HFF-Myc (cell line): ENCODE measurements around the gene APOD.
"Not testable (repeated sequence)": the region's sequence is repeated elsewhere in the genome, so short reads cannot be mapped to it uniquely, and the experiment has no call there.

Experiments
- DNase-seq: peaks from one replicate; pipeline ENCODE4 v3.0.0-alpha.2; 2011; ENCODE audit warnings: low read depth; ENCODE audit errors: extremely low read depth
- H3K4me3 ChIP-seq: replicated peaks from 2 replicates; pipeline ENCODE4 v1.5.1; 2011; ENCODE audit warnings: low read depth, mild to moderate bottlenecking, control low read depth, low read length
- TF ChIP-seq, protein P1 (sequence below): IDR thresholded peaks from 2 replicates; pipeline ENCODE4 v1.5.1; 2012; ENCODE audit warnings: mild to moderate bottlenecking, low read depth, low read length, control low read depth; ENCODE audit errors: missing control alignments

The APOD gene

DNA sequence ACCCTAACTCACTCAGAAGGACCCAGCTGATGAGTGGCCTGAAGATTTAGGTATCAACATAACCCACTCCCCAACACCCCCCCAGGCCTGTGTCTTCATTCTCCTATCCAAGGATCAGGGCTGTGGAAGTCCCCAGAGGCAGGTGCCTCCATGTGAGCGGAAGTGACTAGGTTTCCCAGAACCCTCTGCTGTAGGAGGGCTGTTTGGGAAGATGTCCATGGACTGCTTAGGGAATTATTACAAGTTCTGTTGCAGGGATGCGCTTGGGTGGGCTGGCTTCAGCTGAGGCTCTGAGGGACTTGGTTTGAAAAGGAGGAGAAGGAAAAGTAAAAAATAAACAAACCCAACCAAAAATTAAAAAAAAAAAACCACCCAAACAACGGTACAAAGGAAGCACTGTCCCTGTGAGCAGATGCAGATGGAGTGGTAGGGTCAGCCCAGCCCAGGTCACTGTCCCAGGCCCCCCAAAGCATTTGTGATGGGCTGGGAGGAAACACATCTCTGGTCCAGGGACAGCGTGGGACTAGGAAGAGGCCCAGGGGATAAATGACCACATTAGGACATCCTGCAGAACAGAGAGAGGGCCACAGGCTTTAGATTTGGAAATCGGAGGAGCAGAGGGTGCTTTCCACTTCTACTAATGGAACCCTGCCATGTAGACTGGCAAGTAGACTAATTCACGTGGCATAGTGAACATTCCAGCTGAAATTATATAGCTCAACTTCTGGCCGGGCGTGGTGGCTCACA lies 12.2 kb upstream of the APOD start:
- DNase-seq = no peak
- H3K4me3 ChIP-seq = no peak overlapping the region
- TF ChIP-seq, protein P1, sequence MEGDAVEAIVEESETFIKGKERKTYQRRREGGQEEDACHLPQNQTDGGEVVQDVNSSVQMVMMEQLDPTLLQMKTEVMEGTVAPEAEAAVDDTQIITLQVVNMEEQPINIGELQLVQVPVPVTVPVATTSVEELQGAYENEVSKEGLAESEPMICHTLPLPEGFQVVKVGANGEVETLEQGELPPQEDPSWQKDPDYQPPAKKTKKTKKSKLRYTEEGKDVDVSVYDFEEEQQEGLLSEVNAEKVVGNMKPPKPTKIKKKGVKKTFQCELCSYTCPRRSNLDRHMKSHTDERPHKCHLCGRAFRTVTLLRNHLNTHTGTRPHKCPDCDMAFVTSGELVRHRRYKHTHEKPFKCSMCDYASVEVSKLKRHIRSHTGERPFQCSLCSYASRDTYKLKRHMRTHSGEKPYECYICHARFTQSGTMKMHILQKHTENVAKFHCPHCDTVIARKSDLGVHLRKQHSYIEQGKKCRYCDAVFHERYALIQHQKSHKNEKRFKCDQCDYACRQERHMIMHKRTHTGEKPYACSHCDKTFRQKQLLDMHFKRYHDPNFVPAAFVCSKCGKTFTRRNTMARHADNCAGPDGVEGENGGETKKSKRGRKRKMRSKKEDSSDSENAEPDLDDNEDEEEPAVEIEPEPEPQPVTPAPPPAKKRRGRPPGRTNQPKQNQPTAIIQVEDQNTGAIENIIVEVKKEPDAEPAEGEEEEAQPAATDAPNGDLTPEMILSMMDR = no peak

DNA sequence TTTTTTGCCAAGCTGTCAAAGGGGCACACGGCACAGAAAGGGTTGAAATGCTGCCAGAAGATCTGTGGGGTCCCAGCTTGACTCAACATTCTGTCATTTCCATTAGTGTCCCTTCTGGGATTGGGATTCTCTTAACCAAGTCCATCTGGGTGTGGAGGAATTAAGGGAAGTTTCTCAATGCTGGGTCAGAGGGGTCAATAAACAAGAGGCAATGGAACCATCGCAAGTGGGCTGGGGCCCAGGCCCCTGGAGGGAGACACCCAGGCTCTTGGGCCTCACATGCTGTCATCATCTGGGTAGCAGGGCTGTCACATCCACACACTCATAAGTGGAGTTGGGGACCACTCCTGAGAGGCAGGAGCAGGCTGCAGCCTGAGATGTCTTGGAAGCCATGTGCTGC lies 8.1 kb upstream of the APOD start:
- H3K4me3 ChIP-seq = no peak overlapping the region
- TF ChIP-seq, protein P1 = no peak
- peak; percentile 56 for DNase-seq

DNA sequence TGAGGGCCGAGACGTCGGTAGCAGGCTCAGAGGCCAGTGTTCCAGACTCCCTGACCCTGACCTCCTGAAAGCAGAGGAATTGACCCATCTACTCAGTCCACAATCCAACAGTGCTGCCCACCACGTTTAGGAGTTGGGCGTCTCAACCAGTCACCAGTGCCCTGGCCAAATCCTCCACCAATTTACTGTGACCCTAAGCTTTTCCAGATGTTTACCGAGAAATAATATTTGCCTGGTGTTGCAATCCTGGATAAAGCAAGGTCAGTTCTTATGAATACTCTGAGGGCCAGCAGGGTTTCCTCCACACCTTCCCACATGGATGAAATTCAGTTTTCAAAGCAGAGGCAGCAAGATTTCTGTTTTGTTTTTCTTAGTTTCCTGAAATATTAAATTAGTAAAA lies 7.5 kb upstream of the APOD start:
- peak; percentile 33 for DNase-seq
- H3K4me3 ChIP-seq = no peak overlapping the region
- TF ChIP-seq, protein P1 = no peak

DNA sequence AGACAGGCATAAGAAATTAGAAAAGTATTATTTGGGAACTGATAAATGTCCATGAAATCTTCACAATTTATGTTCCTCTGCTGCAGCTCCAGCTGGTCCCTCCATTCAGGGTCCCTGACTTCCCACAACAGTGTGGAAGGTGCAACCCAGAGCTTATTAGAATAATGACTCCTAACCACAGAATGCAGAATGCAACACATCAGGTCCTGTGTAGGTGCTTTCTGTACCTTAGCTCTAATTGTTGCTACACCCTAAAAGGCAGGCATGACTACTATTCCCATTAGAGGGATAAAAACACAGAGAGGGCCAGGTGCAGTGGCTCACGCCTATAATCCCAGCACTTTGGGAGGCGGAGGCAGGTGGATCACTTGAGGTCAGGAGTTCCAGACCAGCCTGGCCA lies 6.6 kb upstream of the APOD start:
- DNase-seq, H3K4me3 ChIP-seq: not testable (repeated sequence)

DNA sequence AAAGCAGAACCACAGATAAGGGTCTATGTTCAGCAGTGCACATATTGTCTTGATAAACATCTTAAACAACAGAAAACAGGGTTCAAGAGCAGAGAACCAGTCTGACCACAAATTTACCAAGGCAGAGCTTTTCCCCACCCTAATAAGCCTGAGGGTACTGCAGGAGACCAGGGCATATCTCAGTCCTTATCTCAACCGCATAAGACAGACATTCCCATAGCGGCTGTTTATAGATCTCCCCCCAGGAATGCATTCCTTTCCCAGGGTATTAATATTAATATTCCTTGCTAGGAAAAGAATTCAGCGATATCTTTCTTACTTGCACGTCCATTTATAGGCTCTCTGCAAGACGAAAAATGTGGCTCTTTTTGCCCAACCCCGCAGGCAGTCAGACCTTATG lies 6.1 kb upstream of the APOD start:
- DNase-seq = not testable (repeated sequence)

DNA sequence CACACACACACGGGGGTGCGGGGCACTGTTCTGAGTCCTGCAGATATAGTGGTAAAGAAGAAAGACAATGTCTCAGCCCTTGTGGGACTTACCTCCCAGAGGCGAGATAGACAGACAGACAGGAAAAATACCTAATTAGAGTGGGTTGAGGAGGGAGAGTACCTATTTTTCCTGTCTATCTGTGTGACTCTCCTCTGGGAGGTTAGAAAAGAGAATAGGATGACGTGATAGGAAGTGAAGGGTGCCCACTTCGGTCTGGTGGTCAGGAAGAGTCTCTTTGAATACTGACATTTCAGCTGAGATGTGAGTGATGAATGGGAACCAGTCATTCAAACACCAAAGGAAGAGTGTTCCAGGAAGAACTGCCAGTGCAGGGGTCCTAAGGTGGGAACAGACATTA lies 4.1 kb upstream of the APOD start:
- H3K4me3 ChIP-seq = no peak overlapping the region
- TF ChIP-seq, protein P1 = no peak
- DNase-seq = no peak

More for the DNA sequence above, 6.1 kb upstream of the APOD start:
- H3K4me3 ChIP-seq = not testable (repeated sequence)

DNA sequence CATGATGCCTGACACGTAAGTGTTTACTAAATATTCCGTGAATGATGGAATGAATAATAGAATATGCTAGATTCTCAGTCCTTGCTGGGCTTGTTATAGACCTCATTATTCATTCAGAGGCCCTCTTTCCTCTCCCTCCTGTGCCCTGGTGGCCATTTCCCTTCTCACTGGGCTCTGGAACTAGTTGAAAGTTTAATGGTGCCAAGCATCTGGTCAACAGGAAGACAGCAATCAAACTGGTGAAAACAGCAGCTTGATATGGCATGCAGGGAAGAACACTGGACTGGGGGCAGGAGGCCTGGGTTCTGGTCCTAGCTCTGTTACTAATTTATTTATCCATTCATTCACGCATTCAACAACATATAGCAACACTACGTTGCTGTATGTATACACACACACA lies 3.7 kb upstream of the APOD start:
- DNase-seq = no peak
- H3K4me3 ChIP-seq = no peak overlapping the region
- TF ChIP-seq, protein P1 = no peak

DNA sequence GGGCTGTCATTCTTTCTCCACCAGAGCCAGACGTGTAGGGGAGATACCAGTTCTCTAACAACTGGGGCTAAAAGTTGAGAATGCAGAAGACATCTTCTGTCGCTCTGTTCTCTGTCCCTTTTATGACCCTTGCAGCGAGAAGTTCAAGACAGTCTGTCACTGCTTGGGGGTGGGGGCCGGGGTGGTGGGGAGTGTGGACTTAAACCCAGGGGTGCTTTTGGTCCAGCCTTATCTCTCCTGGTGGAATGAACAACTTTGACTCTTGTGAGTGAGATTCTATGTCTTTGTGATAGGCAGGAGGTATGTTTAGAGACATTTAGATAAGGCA lies 767 bp upstream of the APOD start:
- TF ChIP-seq, protein P1 = no peak
- DNase-seq = no peak
- H3K4me3 ChIP-seq = no peak overlapping the region
